Forelimb muscle (tissue), 1 donor: ENCODE measurements around the gene PEG3. TPM values are rescaled to one million over a fixed set of nuclear protein-coding genes. Genes with fewer than 3 reads are reported as not detected.

Experiments
- DNase-seq: peaks from one replicate; pipeline ENCODE4 v3.0.0-alpha.2; 2013; ENCODE audit warnings: low read depth
- polyA plus RNA-seq: library from polyadenylated mRNA; unstranded; fragments of 120-200 nt; gene quantifications from one replicate; pipeline ENCODE4 v1.2.1, GENCODE V29; 2013; ENCODE audit not compliant: insufficient read length

Gene PEG3
- polyA plus RNA-seq, 1 donor, result 242 TPM

DNA sequence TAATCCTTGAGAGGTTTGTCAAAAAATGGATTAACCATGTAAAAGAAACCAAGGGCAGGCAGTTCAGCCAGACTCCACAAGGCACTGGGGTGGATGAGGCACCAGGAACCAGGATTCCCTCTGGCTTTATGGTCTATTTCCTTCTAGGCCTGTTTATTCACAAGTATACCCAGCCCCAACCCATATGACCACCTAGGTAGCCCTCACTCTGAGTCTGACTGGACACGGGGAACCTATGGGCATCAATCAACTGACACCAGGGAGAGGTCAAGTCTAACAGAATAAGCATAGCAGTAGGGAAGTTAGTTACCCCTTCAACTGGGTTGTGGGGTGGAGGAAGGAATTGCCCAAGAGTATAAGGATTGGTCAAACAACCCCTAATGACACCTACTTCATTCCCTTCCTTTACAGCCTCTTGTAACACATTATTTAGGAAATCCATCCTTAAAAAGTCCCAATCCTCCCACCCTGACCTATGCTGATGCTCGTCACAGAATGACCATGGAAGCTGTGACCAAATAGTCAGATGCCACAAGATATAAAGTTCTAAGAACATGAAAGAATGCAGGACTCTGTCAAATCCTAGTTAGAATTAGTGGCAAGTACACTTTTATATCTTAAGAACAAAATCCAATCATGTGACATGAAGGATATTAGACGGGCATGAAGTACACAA lies 31.7 kb downstream of the PEG3 start:
- no peak for DNase-seq

DNA sequence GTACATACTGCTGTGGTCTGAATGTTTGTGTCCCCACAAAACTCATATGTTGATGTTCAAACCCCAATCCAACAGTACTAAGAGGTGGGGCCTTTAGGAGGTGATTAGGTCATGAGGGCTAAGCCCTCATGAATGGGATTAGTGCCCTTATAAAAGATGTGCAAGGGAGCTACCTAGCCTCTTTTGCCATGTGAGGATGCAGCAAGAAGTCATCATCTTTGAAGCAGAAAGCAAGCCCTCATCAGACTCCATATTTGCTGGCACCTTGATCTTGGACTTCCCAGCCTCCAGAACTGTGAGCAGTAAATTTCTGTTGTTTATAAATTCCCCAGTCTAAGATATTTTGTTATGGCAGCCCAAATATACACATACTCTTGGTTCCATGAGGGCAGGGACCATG lies 33.9 kb downstream of the PEG3 start:
- DNase-seq, result no peak

Other genes with a start within 250 kb of the PEG3 start
- 6.9 TPM for gene ZNF71, start 245.4 kb downstream of the PEG3 start, polyA plus RNA-seq
- 1.7 TPM for gene SMIM17, start 197.6 kb downstream of the PEG3 start, polyA plus RNA-seq
- gene ZNF835, start 169.0 kb downstream of the PEG3 start, polyA plus RNA-seq, result 1.9 TPM
- 5.2 TPM for gene ZIM2, start within 50 bp of the PEG3 start, polyA plus RNA-seq